K562 treated with DMSO at 1 percent for 24 hours (cell line): Measurements from ENCODE around the gene IGSF5. TPM values are rescaled to one million over a fixed set of nuclear protein-coding genes. Genes with fewer than 3 reads are reported as not detected.

Source experiments
- total RNA-seq: library from RNA; unstranded; fragments of 300-600 nt; gene quantifications from 2 replicates; pipeline ENCODE4 v1.2.3, GENCODE V29; 2022; ENCODE audit warnings: low read depth; ENCODE audit not compliant: insufficient read depth

IGSF5 gene
- not detected in 2 replicates for total RNA-seq

GRCh38 chr21:39744883-39745282 lies at the start of gene IGSF5:
Gene IGSF5, plus strand, starts transcription at chr21:39745183. Its CDS starts 327 bp downstream, at chr21:39745510.

Other genes starting within 250 kb of the IGSF5 start
- gene B3GALT5, start 132.2 kb upstream of the IGSF5 start, total RNA-seq, result not detected in 2 replicates
- not detected in 2 replicates for gene PCP4, start 122.3 kb downstream of the IGSF5 start, total RNA-seq